CD4-positive, alpha-beta memory T cell (primary cell): ENCODE results near the gene SLC22A1. TPM values are rescaled to one million over a fixed set of nuclear protein-coding genes. Genes with fewer than 3 reads are reported as not detected.

ENCODE experiments used
- CTCF ChIA-PET: fragments of 350-600 bp; sonication (Branson Sonifier 250); formaldehyde crosslinking; loops from one replicate; lab custom pipeline; 2021; ENCODE audit warnings: inconsistent platforms; ENCODE audit not compliant: partially characterized antibody; lab: Charles Lee
- POLR2A ChIA-PET: fragments of 350-600 bp; sonication (Branson Sonifier 250); formaldehyde crosslinking; loops from one replicate; lab custom pipeline; 2021; ENCODE audit not compliant: partially characterized antibody; lab: Charles Lee
- DNase-seq, 5 donors: peaks; one replicate each; pipeline versions ENCODE4 v3.0.0 to v3.0.0-alpha.2; 2020 to 2022; ENCODE audit warnings: mixed read lengths in 1 of 5
- H3K27ac ChIP-seq: one replicate; pipeline ENCODE4 v1.7.0; 2013; ENCODE audit warnings: low read depth, low read length
- H3K27me3 ChIP-seq: 2 replicates; pipeline ENCODE4 v1.7.0; 2013; ENCODE audit warnings: mild to moderate bottlenecking, low read length, moderate library complexity; ENCODE audit not compliant: insufficient read depth
- H3K36me3 ChIP-seq: 2 replicates; pipeline ENCODE4 v1.7.0; 2013; ENCODE audit warnings: mild to moderate bottlenecking, low read length, moderate library complexity; ENCODE audit not compliant: insufficient read depth
- H3K4me1 ChIP-seq: 2 replicates; pipeline ENCODE4 v1.7.0; 2013; ENCODE audit warnings: mild to moderate bottlenecking, low read length, moderate library complexity; ENCODE audit not compliant: insufficient read depth
- H3K4me3 ChIP-seq, 2 donors: one replicate each; pipeline ENCODE4 v1.7.0; 2013; ENCODE audit warnings: low read length in 2 of 2, mild to moderate bottlenecking in 1 of 2
- H3K9me3 ChIP-seq, 2 donors: one replicate each; pipeline ENCODE4 v1.7.0; 2013; ENCODE audit warnings: low read length in 2 of 2, control low read depth in 1 of 2; ENCODE audit not compliant: control insufficient read depth in 1 of 2
- H3K27ac Mint-ChIP-seq, 7 donors: one replicate each; pipeline ENCODE4 v1.8.0; 2020 to 2021; ENCODE audit warnings: mixed read lengths in 7 of 7, mild to moderate bottlenecking in 6 of 7, inconsistent platforms in 3 of 7, moderate library complexity in 3 of 7
- H3K27me3 Mint-ChIP-seq, 2 donors: one replicate each; pipeline ENCODE4 v1.8.0; 2020 to 2021; ENCODE audit warnings: mixed read lengths in 2 of 2
- H3K36me3 Mint-ChIP-seq, 2 donors: one replicate each; pipeline ENCODE4 v1.8.0; 2020 to 2021; ENCODE audit warnings: mixed read lengths in 2 of 2, inconsistent platforms in 1 of 2, mild to moderate bottlenecking in 1 of 2
- H3K4me1 Mint-ChIP-seq, 4 donors: one replicate each; pipeline ENCODE4 v1.8.0; 2020 to 2021; ENCODE audit warnings: mixed read lengths in 4 of 4, mild to moderate bottlenecking in 1 of 4
- H3K4me3 Mint-ChIP-seq, 8 donors: one replicate each; pipeline ENCODE4 v1.8.0; 2020 to 2021; ENCODE audit warnings: mixed read lengths in 8 of 8, mild to moderate bottlenecking in 7 of 8, moderate library complexity in 6 of 8, inconsistent platforms in 3 of 8
- H3K9me3 Mint-ChIP-seq, 8 donors: one replicate each; pipeline ENCODE4 v1.8.0; 2020 to 2021; ENCODE audit warnings: mixed read lengths in 8 of 8, mild to moderate bottlenecking in 5 of 8, inconsistent platforms in 3 of 8, moderate library complexity in 1 of 8
- intact Hi-C: fragments of 100-400 bp; cut with micrococcal nuclease; formaldehyde crosslinking; loops from one replicate; pipeline ENCODE4 v1.15.1; 2023
- polyA plus RNA-seq, 2 donors: library from polyadenylated mRNA; unstranded; fragments of 300-500 nt; fragmentation: Illumina TruSeq; gene quantifications; one replicate each; pipeline ENCODE4 v1.2.3, GENCODE V29; 2021
- total RNA-seq, 2 experiments: library from RNA; stranded (reverse); gene quantifications; one replicate each; pipeline ENCODE4 v1.2.3, GENCODE V29; 2021

SLC22A1 gene
- total and polyA plus RNA-seq, 4 experiments from 2014 or later, result 0.11 to 1.00 (median 0.93) TPM; not detected in 1

GRCh38 chr6:160190973-160191372 lies 69.4 kb downstream of the SLC22A1 start:
- H3K27ac ChIP-seq, result no peak overlapping the region
- Mint-ChIP-seq H3K4me3 (no peak overlapping the region), H3K9me3 (peaks cover 4 to 65% (median 45%) of the 10 kb centered on the region in 8 donors), H3K4me1 (no peaks in the 10 kb centered on the region), H3K36me3 (peaks cover 6 to 9% of the 10 kb centered on the region in 2 donors), H3K27ac (no peak overlapping the region), H3K27me3 (peaks cover 9 to 10% of the 10 kb centered on the region in 2 donors)
- no peak for DNase-seq
- CTCF ChIA-PET, result no interaction called here
- no peaks in the 10 kb centered on the region for H3K4me1 ChIP-seq
- H3K9me3 ChIP-seq, result peaks cover 0 to 17% of the 10 kb centered on the region in 2 donors
- no peak overlapping the region for H3K4me3 ChIP-seq
- no peaks in the 10 kb centered on the region for H3K27me3 ChIP-seq
- H3K36me3 ChIP-seq, result no peaks in the 10 kb centered on the region
- POLR2A ChIA-PET, result no interaction called here
- intact Hi-C loops, result no loop called here

- Histone ChIP-seq H3K9me3 (peaks cover 0 to 17% of the 10 kb centered on the region in 2 donors), H3K27me3 (no peaks in the 10 kb centered on the region), H3K27ac (no peak overlapping the region), H3K4me3 (no peak overlapping the region), H3K36me3 (no peaks in the 10 kb centered on the region), H3K4me1 (no peaks in the 10 kb centered on the region)
- peaks cover 6 to 9% of the 10 kb centered on the region in 2 donors for H3K36me3 Mint-ChIP-seq
- no peak overlapping the region for H3K27ac Mint-ChIP-seq
- ChIA-PET POLR2A (no interaction called here), CTCF (no interaction called here)
- no peak overlapping the region for H3K4me3 Mint-ChIP-seq
- H3K9me3 Mint-ChIP-seq, result peaks cover 4 to 71% (median 49%) of the 10 kb centered on the region in 8 donors
- no peak for DNase-seq
- H3K4me1 Mint-ChIP-seq, result no peaks in the 10 kb centered on the region
- peaks cover 10 to 14% of the 10 kb centered on the region in 2 donors for H3K27me3 Mint-ChIP-seq
- intact Hi-C loops, result no loop called here
These were observed 71.2 kb downstream of the SLC22A1 start for GRCh38 chr6:160192840-160193239.

GRCh38 chr6:160194808-160195207 lies 73.2 kb downstream of the SLC22A1 start:
- Histone ChIP-seq H3K36me3 (no peaks in the 10 kb centered on the region), H3K4me3 (no peak overlapping the region), H3K9me3 (peaks cover 0 to 17% of the 10 kb centered on the region in 2 donors), H3K27ac (no peak overlapping the region), H3K27me3 (no peaks in the 10 kb centered on the region), H3K4me1 (no peaks in the 10 kb centered on the region)
- H3K36me3 Mint-ChIP-seq, result peaks cover 6 to 9% of the 10 kb centered on the region in 2 donors
- peaks cover 5 to 11% of the 10 kb centered on the region in 2 donors for H3K27me3 Mint-ChIP-seq
- ChIA-PET POLR2A (no interaction called here), CTCF (no interaction called here)
- no peak for DNase-seq
- peaks cover 4 to 71% (median 49%) of the 10 kb centered on the region in 8 donors for H3K9me3 Mint-ChIP-seq
- no peak overlapping the region for H3K4me3 Mint-ChIP-seq
- no peaks in the 10 kb centered on the region for H3K4me1 Mint-ChIP-seq
- H3K27ac Mint-ChIP-seq, result no peak overlapping the region
- intact Hi-C loops, result no loop called here

- Mint-ChIP-seq H3K9me3 (peaks cover 0 to 47% (median 35%) of the 10 kb centered on the region in 8 donors), H3K4me1 (no peaks in the 10 kb centered on the region), H3K36me3 (peaks cover 4 to 6% of the 10 kb centered on the region in 2 donors), H3K4me3 (no peak overlapping the region), H3K27ac (no peak overlapping the region), H3K27me3 (peaks cover 7 to 9% of the 10 kb centered on the region in 2 donors)
- Histone ChIP-seq H3K4me1 (no peaks in the 10 kb centered on the region), H3K9me3 (peaks cover 0 to 9% of the 10 kb centered on the region in 2 donors), H3K4me3 (no peak overlapping the region), H3K36me3 (no peaks in the 10 kb centered on the region), H3K27me3 (no peaks in the 10 kb centered on the region), H3K27ac (no peak overlapping the region)
- POLR2A ChIA-PET, result no interaction called here
- CTCF ChIA-PET, result no interaction called here
- intact Hi-C loops, result no loop called here
- no peak for DNase-seq
These were observed 76.0 kb downstream of the SLC22A1 start for GRCh38 chr6:160197662-160198061.

GRCh38 chr6:160198606-160199211 lies 77.1 kb downstream of the SLC22A1 start:
- intact Hi-C loops, result no loop called here
- H3K9me3 Mint-ChIP-seq, result peaks cover 0 to 37% (median 25%) of the 10 kb centered on the region in 8 donors
- peaks cover 7 to 9% of the 10 kb centered on the region in 2 donors for H3K27me3 Mint-ChIP-seq
- H3K4me1 Mint-ChIP-seq, result no peaks in the 10 kb centered on the region
- H3K4me3 ChIP-seq, result no peak overlapping the region
- H3K4me3 Mint-ChIP-seq, result no peak overlapping the region
- H3K36me3 Mint-ChIP-seq, result peaks cover 3 to 6% of the 10 kb centered on the region in 2 donors
- H3K4me1 ChIP-seq, result no peaks in the 10 kb centered on the region
- ChIA-PET POLR2A (no interaction called here), CTCF (no interaction called here)
- no peak overlapping the region for H3K27ac Mint-ChIP-seq
- DNase-seq, result no peak
- no peaks in the 10 kb centered on the region for H3K36me3 ChIP-seq
- H3K27me3 ChIP-seq, result no peaks in the 10 kb centered on the region
- peaks cover 0 to 6% of the 10 kb centered on the region in 2 donors for H3K9me3 ChIP-seq
- H3K27ac ChIP-seq, result no peak overlapping the region

- Mint-ChIP-seq H3K9me3 (peaks cover 0 to 13% (median 7%) of the 10 kb centered on the region in 8 donors), H3K36me3 (no peaks in the 10 kb centered on the region), H3K27ac (no peak overlapping the region), H3K4me3 (no peak overlapping the region), H3K27me3 (peaks cover 9 to 10% of the 10 kb centered on the region in 2 donors), H3K4me1 (no peaks in the 10 kb centered on the region)
- no peak overlapping the region for H3K4me3 ChIP-seq
- H3K36me3 ChIP-seq, result no peaks in the 10 kb centered on the region
- no peaks in the 10 kb centered on the region for H3K9me3 ChIP-seq
- H3K4me1 ChIP-seq, result no peaks in the 10 kb centered on the region
- intact Hi-C loops, result no loop called here
- no peak for DNase-seq
- no peaks in the 10 kb centered on the region for H3K27me3 ChIP-seq
- ChIA-PET POLR2A (no interaction called here), CTCF (no interaction called here)
- no peak overlapping the region for H3K27ac ChIP-seq
These were observed 79.4 kb downstream of the SLC22A1 start for GRCh38 chr6:160201061-160201460.

- intact Hi-C loops, result no loop called here
- Histone ChIP-seq H3K36me3 (no peaks in the 10 kb centered on the region), H3K4me3 (no peak overlapping the region), H3K27ac (no peak overlapping the region), H3K4me1 (no peaks in the 10 kb centered on the region), H3K27me3 (no peaks in the 10 kb centered on the region), H3K9me3 (no peaks in the 10 kb centered on the region)
- no peak for DNase-seq
- Mint-ChIP-seq H3K4me1 (no peaks in the 10 kb centered on the region), H3K4me3 (no peak overlapping the region), H3K27ac (no peak overlapping the region), H3K36me3 (no peaks in the 10 kb centered on the region), H3K9me3 (peaks cover 0 to 11% (median 4%) of the 10 kb centered on the region in 8 donors), H3K27me3 (peaks cover 8 to 9% of the 10 kb centered on the region in 2 donors)
- ChIA-PET CTCF (no interaction called here), POLR2A (no interaction called here)
These were observed 80.8 kb downstream of the SLC22A1 start for GRCh38 chr6:160202411-160202810.
